B cell (primary cell): Measurements from ENCODE around the gene LRIT2.

Experiments used
- CTCF ChIP-seq: fragments of 200-600 bp; IDR thresholded peaks from one replicate; pipeline ENCODE4 v1.8.0; 2022; ENCODE audit warnings: antibody characterized with exemption, mild to moderate bottlenecking
- EZH2 ChIP-seq: IDR thresholded peaks from 2 replicates; pipeline ENCODE4 v1.6.1; 2012; ENCODE audit warnings: borderline replicate concordance, low read depth, mild to moderate bottlenecking, moderate library complexity, low read length; ENCODE audit not compliant: insufficient read depth, poor library complexity, severe bottlenecking

- TF ChIP-seq CTCF (no peak), EZH2 (no peak)
Measured at GRCh38 chr10:84234479-84234878, 9.1 kb upstream of the LRIT2 start.
